HFFc6 (cell line): ENCODE results near the gene KCNIP4. TPM values are rescaled to one million over a fixed set of nuclear protein-coding genes. Genes with fewer than 3 reads are reported as not detected.

ENCODE experiments used
- DNase-seq: peaks from one replicate; pipeline ENCODE4 v3.0.0-alpha.2; 2018
- H3K27ac Mint-ChIP-seq: 2 replicates; pipeline ENCODE4 v1.8.0; 2020; ENCODE audit warnings: mild to moderate bottlenecking, mixed read lengths
- H3K27me3 Mint-ChIP-seq: 2 replicates; pipeline ENCODE4 v1.8.0; 2021; ENCODE audit warnings: mild to moderate bottlenecking, moderate library complexity, mixed read lengths; ENCODE audit not compliant: insufficient read depth
- H3K36me3 Mint-ChIP-seq: 2 replicates; pipeline ENCODE4 v1.8.0; 2021; ENCODE audit warnings: low read depth, mixed read lengths
- H3K4me1 Mint-ChIP-seq: 2 replicates; pipeline ENCODE4 v1.8.0; 2020; ENCODE audit warnings: low read depth, mixed read lengths
- H3K4me3 Mint-ChIP-seq: 2 replicates; pipeline ENCODE4 v1.8.0; 2020; ENCODE audit warnings: mild to moderate bottlenecking, moderate library complexity, mixed read lengths
- H3K9me3 Mint-ChIP-seq: 2 replicates; pipeline ENCODE4 v1.8.0; 2020; ENCODE audit warnings: mild to moderate bottlenecking, mixed read lengths
- CTCF ChIP-seq: fragments of 200-600 bp; sonication (generic); IDR thresholded peaks from 2 replicates; pipeline ENCODE4 v1.5.0; 2021; ENCODE audit warnings: antibody characterized with exemption, mild to moderate bottlenecking
- total RNA-seq, 6 experiments: library from RNA; stranded (reverse); fragmentation: NEBNext Ultra II Directional; extraction: Animal tissue kit (Norgen Biotek cat#: 25700); gene quantifications; 2 replicates in 1 of 6; 3 replicates in 5 of 6; pipeline ENCODE4 v1.2.3, GENCODE V29; 2021

KCNIP4 gene
- total RNA-seq, 6 experiments from 2014 or later, result not detected

- Mint-ChIP-seq H3K9me3 (peaks cover 24% of the 10 kb centered on the region), H3K4me3 (no peak overlapping the region), H3K36me3 (no peaks in the 10 kb centered on the region), H3K27me3 (no peaks in the 10 kb centered on the region), H3K27ac (no peak overlapping the region), H3K4me1 (no peaks in the 10 kb centered on the region)
- no peak for DNase-seq
- no peak for TF ChIP-seq CTCF
Observed at GRCh38 chr4:21248331-21248730, 700.2 kb downstream of the KCNIP4 start.

GRCh38 chr4:21242163-21242562 lies 706.4 kb downstream of the KCNIP4 start:
- no peak overlapping the region for H3K4me3 Mint-ChIP-seq
- no peak for DNase-seq
- no peak overlapping the region for H3K27ac Mint-ChIP-seq
- no peaks in the 10 kb centered on the region for H3K36me3 Mint-ChIP-seq
- no peaks in the 10 kb centered on the region for H3K4me1 Mint-ChIP-seq
- H3K9me3 Mint-ChIP-seq, result peaks cover 23% of the 10 kb centered on the region
- no peaks in the 10 kb centered on the region for H3K27me3 Mint-ChIP-seq
- TF ChIP-seq CTCF, result no peak

GRCh38 chr4:21226637-21227538 lies 721.7 kb downstream of the KCNIP4 start:
- Mint-ChIP-seq H3K9me3 (peaks cover 9% of the 10 kb centered on the region), H3K4me3 (no peak overlapping the region), H3K27ac (no peak overlapping the region), H3K27me3 (no peaks in the 10 kb centered on the region), H3K4me1 (no peaks in the 10 kb centered on the region), H3K36me3 (no peaks in the 10 kb centered on the region)
- TF ChIP-seq CTCF, result no peak
- DNase-seq, result no peak

DNA sequence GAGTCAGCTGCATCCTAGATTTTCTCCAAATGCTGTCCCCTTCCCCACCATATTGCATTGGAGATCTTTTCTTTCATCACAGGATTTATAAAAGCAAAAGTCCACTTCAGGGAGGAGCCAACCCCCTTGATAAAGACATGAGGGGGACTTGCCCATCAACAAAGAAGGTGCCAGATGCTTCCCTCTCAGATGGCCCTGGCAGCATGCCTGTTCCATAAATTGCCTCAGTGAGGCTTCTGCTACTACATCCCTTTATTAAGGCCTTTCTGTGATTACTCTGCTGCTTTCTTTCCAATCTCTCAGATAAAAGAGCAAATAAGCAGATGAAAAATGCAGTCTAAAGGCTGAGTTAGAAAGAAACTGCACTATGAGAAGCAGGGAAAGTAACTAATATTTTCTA lies 736.7 kb downstream of the KCNIP4 start:
- no peak for DNase-seq
- no peak overlapping the region for H3K27ac Mint-ChIP-seq
- TF ChIP-seq CTCF, result no peak
- peaks cover 29% of the 10 kb centered on the region for H3K9me3 Mint-ChIP-seq
- no peak overlapping the region for H3K4me3 Mint-ChIP-seq
- no peaks in the 10 kb centered on the region; the same call in 1 of the 2 replicates for H3K36me3 Mint-ChIP-seq
- H3K27me3 Mint-ChIP-seq, result no peaks in the 10 kb centered on the region
- no peaks in the 10 kb centered on the region for H3K4me1 Mint-ChIP-seq

DNA sequence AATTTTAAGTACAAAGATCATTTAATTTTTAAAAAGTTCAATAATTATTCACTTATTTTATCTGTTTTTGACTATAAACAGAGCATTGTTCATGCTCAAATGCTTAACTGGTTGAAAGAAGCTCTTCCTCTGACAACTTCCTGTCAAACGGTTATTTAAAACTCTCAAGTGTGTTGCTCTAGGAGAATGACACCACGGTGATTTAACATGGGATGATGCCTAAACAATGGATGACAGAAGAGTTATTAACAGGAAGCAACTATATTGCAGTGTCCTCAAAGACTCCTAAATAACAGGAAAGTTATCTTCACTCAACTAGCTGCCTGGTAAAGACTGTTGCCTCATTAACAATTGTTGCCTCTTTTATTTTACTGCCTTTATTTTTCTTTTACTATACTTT lies 738.7 kb downstream of the KCNIP4 start:
- Mint-ChIP-seq H3K4me1 (no peaks in the 10 kb centered on the region), H3K4me3 (no peak overlapping the region), H3K9me3 (peaks cover 26% of the 10 kb centered on the region), H3K36me3 (no peaks in the 10 kb centered on the region; the same call in 1 of the 2 replicates), H3K27me3 (no peaks in the 10 kb centered on the region), H3K27ac (no peak overlapping the region)
- no peak for DNase-seq
- TF ChIP-seq CTCF, result no peak
